Caco-2 (cell line): Measurements from ENCODE around the gene MYBPHL. TPM values are rescaled to one million over a fixed set of nuclear protein-coding genes. Genes with fewer than 3 reads are reported as not detected.
A peak's percentile ranks its signal among the peaks of the same experiment; 100 is the strongest.

Experiments
- BruUV-seq: library from RNA; stranded (reverse); fragments of 400-500 nt; replicated peaks from 2 replicates; lab custom pipeline; 2021; lab: Mats Ljungman, UMichigan
- CTCF ChIA-PET: fragments of 300-600 bp; sonication (Branson Sonifier 250); formaldehyde crosslinking; loops from one replicate; lab custom pipeline; 2022; ENCODE audit warnings: antibody characterized with exemption; lab: Charles Lee
- POLR2A ChIA-PET: fragments of 300-600 bp; sonication (Branson Sonifier 250); formaldehyde crosslinking; loops from one replicate; lab custom pipeline; 2022; ENCODE audit warnings: antibody characterized with exemption; lab: Charles Lee
- DNase-seq, 2 experiments: peaks; one replicate each; pipeline versions ENCODE4 v3.0.0 to v3.0.0-alpha.2; 2020 to 2022
- H3K27me3 ChIP-seq: replicated peaks from 2 replicates; pipeline ENCODE4 v1.6.0; 2011; ENCODE audit warnings: low read length; ENCODE audit not compliant: control insufficient read depth, insufficient read depth
- H3K36me3 ChIP-seq: 2 replicates; pipeline ENCODE4 v1.5.1; 2011; ENCODE audit warnings: low read length; ENCODE audit not compliant: control insufficient read depth, insufficient read depth
- H3K4me1 ChIP-seq: fragments of 250-450 bp; sonication (Bioruptor Pico); 2 replicates; pipeline ENCODE4 v1.5.1; 2020; ENCODE audit warnings: mild to moderate bottlenecking
- H3K4me3 ChIP-seq: 2 replicates; pipeline ENCODE4 v1.5.1; 2011; ENCODE audit warnings: low read depth, mild to moderate bottlenecking, control low read depth, low read length
- H3K9me3 ChIP-seq: fragments of 250-450 bp; sonication (Bioruptor Pico); 2 replicates; pipeline ENCODE4 v1.5.1; 2020; ENCODE audit warnings: mild to moderate bottlenecking, moderate library complexity
- H3K27ac Mint-ChIP-seq: one replicate; pipeline ENCODE4 v1.8.0; 2022; ENCODE audit warnings: mixed read lengths; ENCODE audit not compliant: unreplicated experiment
- H3K27me3 Mint-ChIP-seq: one replicate; pipeline ENCODE4 v1.8.0; 2022; ENCODE audit warnings: mixed read lengths; ENCODE audit not compliant: insufficient read depth, unreplicated experiment
- H3K36me3 Mint-ChIP-seq: one replicate; pipeline ENCODE4 v1.8.0; 2022; ENCODE audit warnings: mild to moderate bottlenecking, mixed read lengths; ENCODE audit not compliant: insufficient read depth, unreplicated experiment
- H3K4me1 Mint-ChIP-seq: one replicate; pipeline ENCODE4 v1.8.0; 2022; ENCODE audit warnings: low read depth, mixed read lengths; ENCODE audit not compliant: unreplicated experiment
- H3K4me3 Mint-ChIP-seq: one replicate; pipeline ENCODE4 v1.8.0; 2022; ENCODE audit warnings: mild to moderate bottlenecking, moderate library complexity, mixed read lengths; ENCODE audit not compliant: unreplicated experiment
- H3K9me3 Mint-ChIP-seq: one replicate; pipeline ENCODE4 v1.8.0; 2022; ENCODE audit warnings: mixed read lengths; ENCODE audit not compliant: unreplicated experiment
- CTCF ChIP-seq, 2 experiments: fragments of 200-600 bp in 1 of 2; IDR thresholded peaks; 1 replicate in 1 of 2; 2 replicates in 1 of 2; pipeline versions ENCODE4 v1.5.1 to v1.8.0; 2011 to 2022; ENCODE audit warnings: antibody characterized with exemption in 1 of 2, control low read depth in 1 of 2, inconsistent platforms in 1 of 2, low read depth in 1 of 2, low read length in 1 of 2, mild to moderate bottlenecking in 1 of 2, moderate library complexity in 1 of 2; ENCODE audit not compliant: insufficient read depth in 1 of 2, severe bottlenecking in 1 of 2, unreplicated experiment in 1 of 2
- intact Hi-C: fragments of 100-400 bp; cut with micrococcal nuclease; formaldehyde crosslinking; loops from one replicate; pipeline ENCODE4 v1.10.0; 2022; ENCODE audit not compliant: unreplicated experiment
- total RNA-seq: library from RNA; stranded (reverse); gene quantifications from 2 replicates; pipeline ENCODE4 v1.2.3, GENCODE V29; 2022

Gene MYBPHL
- total RNA-seq, 1 experiment from 2014 or later: not detected

DNA sequence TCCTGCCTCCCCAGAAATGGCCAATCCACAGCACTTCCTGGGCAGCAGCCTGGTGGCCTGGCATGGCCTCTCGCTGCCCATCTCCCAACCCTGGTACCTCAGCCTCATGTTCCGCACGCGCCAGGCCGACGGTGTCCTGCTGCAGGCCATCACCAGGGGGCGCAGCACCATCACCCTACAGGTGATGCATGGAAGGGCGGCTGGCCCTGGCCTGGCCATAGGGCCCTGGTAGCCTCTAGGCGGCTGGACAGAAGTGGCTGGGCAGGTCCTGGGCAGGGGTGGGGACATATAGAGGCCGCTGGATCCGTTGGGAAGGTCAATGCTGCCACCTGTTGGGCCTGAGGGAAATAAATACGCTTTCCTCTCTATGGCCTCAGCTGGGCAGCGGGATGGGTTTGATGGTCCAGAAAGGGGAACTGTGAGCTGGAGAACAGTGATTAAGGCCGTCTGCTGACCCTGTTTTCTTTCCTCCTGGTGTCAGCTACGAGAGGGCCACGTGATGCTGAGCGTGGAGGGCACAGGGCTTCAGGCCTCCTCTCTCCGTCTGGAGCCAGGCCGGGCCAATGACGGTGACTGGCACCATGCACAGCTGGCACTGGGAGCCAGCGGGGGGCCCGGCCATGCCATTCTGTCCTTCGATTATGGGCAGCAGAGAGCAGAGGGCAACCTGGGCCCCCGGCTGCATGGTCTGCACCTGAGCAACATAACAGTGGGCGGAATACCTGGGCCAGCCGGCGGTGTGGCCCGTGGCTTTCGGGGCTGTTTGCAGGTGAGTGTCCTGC, 43.0 kb downstream of the MYBPHL start:
- ChIA-PET POLR2A (interaction anchor here (0.6 kb wide), 1 partner anchor 19 kb away, joined by 5 read pairs; no protein-coding TSS in a partner anchor), CTCF (interaction anchor here (0.6 to 0.8 kb wide), 3 partner anchors 14 to 220 kb away, joined by 3 to 15 read pairs (median 3); partner anchors contain the start of genes ATXN7L2, CELSR2 and SORT1)
- Histone ChIP-seq H3K27me3 (no peaks in the 10 kb centered on the region), H3K4me1 (no peaks in the 10 kb centered on the region), H3K9me3 (no peaks in the 10 kb centered on the region), H3K36me3 (no peaks in the 10 kb centered on the region), H3K4me3 (no peak overlapping the region)
- intact Hi-C loops: loop anchor here (1.0 to 10.0 kb wide), 5 partner anchors 12 to 269 kb away; partner anchors contain the start of gene TMEM167B
- Mint-ChIP-seq H3K27me3 (no peaks in the 10 kb centered on the region), H3K36me3 (no peaks in the 10 kb centered on the region), H3K4me3 (no peak overlapping the region), H3K9me3 (no peaks in the 10 kb centered on the region), H3K27ac (no peak overlapping the region), H3K4me1 (no peaks in the 10 kb centered on the region)
- no TSS peak for BruUV-seq
- TF ChIP-seq CTCF (IDR thresholded peaks at IDR 0.05; ENCODE audit: insufficient read depth in 1 of 2, low read depth in 1 of 2, low read length in 1 of 2, severe bottlenecking in 1 of 2, unreplicated experiment in 1 of 2): peak; percentile 96 to 97
- DNase-seq: peak; percentile 92 to 94

- Mint-ChIP-seq H3K27me3 (no peaks in the 10 kb centered on the region), H3K27ac (no peak overlapping the region), H3K4me1 (no peaks in the 10 kb centered on the region), H3K4me3 (no peak overlapping the region), H3K9me3 (no peaks in the 10 kb centered on the region), H3K36me3 (no peaks in the 10 kb centered on the region)
- H3K36me3 ChIP-seq: no peaks in the 10 kb centered on the region
- no peaks in the 10 kb centered on the region for H3K9me3 ChIP-seq
- CTCF ChIA-PET: interaction anchor here (0.6 kb wide), 1 partner anchor 220 kb away, joined by 3 read pairs; the partner anchor contains the start of gene ATXN7L2
- no peak overlapping the region for H3K4me3 ChIP-seq
- no peak for TF ChIP-seq CTCF (IDR thresholded peaks at IDR 0.05; ENCODE audit: insufficient read depth in 1 of 2, low read depth in 1 of 2, low read length in 1 of 2, severe bottlenecking in 1 of 2, unreplicated experiment in 1 of 2)
- H3K4me1 ChIP-seq: no peaks in the 10 kb centered on the region
- H3K27me3 ChIP-seq: no peaks in the 10 kb centered on the region
- intact Hi-C loops: loop anchor here (1.0 to 10.0 kb wide), 5 partner anchors 12 to 269 kb away; partner anchors contain the start of gene TMEM167B
- POLR2A ChIA-PET: no interaction called here
- DNase-seq: no peak
- BruUV-seq: no TSS peak
Observed at GRCh38 chr1:109263234-109263596, 43.6 kb downstream of the MYBPHL start.

GRCh38 chr1:109262231-109263055, 44.4 kb downstream of the MYBPHL start:
- Histone ChIP-seq H3K27me3 (no peaks in the 10 kb centered on the region), H3K36me3 (no peaks in the 10 kb centered on the region), H3K4me3 (no peak overlapping the region), H3K4me1 (no peaks in the 10 kb centered on the region), H3K9me3 (no peaks in the 10 kb centered on the region)
- H3K9me3 Mint-ChIP-seq: no peaks in the 10 kb centered on the region
- no peaks in the 10 kb centered on the region for H3K36me3 Mint-ChIP-seq
- H3K27me3 Mint-ChIP-seq: no peaks in the 10 kb centered on the region
- no peak overlapping the region for H3K4me3 Mint-ChIP-seq
- BruUV-seq: no TSS peak
- CTCF ChIA-PET: no interaction called here
- TF ChIP-seq CTCF (IDR thresholded peaks at IDR 0.05; ENCODE audit: insufficient read depth in 1 of 2, low read depth in 1 of 2, low read length in 1 of 2, severe bottlenecking in 1 of 2, unreplicated experiment in 1 of 2): no peak
- no peaks in the 10 kb centered on the region for H3K4me1 Mint-ChIP-seq
- POLR2A ChIA-PET: no interaction called here
- no peak for DNase-seq
- intact Hi-C loops: loop anchor here (1.0 to 10.0 kb wide), 5 partner anchors 13 to 270 kb away; partner anchors contain the start of gene TMEM167B
- H3K27ac Mint-ChIP-seq: no peak overlapping the region
